ENCODE results near the gene GPR61. TPM values are rescaled to one million over a fixed set of nuclear protein-coding genes. Genes with fewer than 3 reads are reported as not detected.

The GPR61 gene
- total RNA-seq, 2 experiments from 2014 or later: 0.53 TPM; not detected in 1

DNA sequence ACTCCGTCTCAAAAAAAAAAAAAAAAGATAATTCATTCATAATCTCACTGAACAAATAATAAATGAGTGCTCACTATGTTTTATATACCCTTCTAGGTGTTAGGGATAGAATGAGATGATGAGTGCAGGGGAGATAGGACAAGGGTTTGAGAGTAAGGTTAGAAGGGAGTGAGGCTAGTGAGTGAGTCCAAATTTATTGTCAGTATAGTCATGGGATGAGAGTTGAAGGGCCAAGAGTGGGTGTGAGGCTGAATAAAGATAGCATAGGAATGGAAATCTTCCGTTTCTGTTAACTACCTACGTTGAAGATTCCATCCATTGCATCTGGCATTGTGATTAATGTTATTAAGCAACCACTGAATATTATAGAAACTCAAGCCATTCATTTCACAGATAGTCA lies 25.6 kb downstream of the GPR61 start:
- peaks cover 24% of the 10 kb centered on the region for H3K4me1 Mint-ChIP-seq
- no peak overlapping the region for H3K4me3 Mint-ChIP-seq
- no peaks in the 10 kb centered on the region for H3K9me3 Mint-ChIP-seq
- H3K27ac Mint-ChIP-seq: no peak overlapping the region
- POLR2A ChIA-PET: interaction anchor here (0.7 to 1.3 kb wide), 3 partner anchors 14 to 17 kb away, joined by 3 to 5 read pairs (median 4); partner anchors contain the start of gene GNAI3
- H3K27me3 Mint-ChIP-seq: no peaks in the 10 kb centered on the region
- H3K36me3 Mint-ChIP-seq (ENCODE audit: low read depth): peaks cover 8% of the 10 kb centered on the region
- CTCF ChIA-PET: interaction anchor here (0.8 to 1.2 kb wide), 2 partner anchors 17 to 33 kb away, joined by 3 to 4 read pairs; partner anchors contain the start of gene GNAI3
- no peak for DNase-seq

DNA sequence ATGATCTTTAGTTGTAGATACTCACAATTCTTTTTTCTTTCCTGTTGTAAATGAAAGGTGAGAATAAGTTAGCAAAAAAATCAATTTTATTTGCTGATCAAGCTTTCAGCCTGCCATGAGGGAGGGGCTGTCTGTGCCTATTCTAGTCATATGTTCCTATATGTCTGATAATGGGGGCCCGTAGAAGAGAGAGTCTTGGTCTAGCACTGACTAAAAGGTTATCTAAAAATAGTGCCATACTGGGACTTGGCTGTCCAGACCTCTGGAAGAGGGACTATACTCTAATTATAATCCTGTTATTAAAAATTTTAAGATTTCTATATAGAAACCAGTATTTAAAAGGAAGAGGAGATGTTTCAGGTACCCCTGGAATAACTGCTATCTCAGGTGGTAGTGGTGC lies 27.3 kb downstream of the GPR61 start:
- Mint-ChIP-seq H3K27ac (no peak overlapping the region), H3K9me3 (no peaks in the 10 kb centered on the region), H3K36me3 (ENCODE audit: low read depth) (peaks cover 8% of the 10 kb centered on the region), H3K4me3 (no peak overlapping the region), H3K4me1 (peaks cover 18% of the 10 kb centered on the region), H3K27me3 (no peaks in the 10 kb centered on the region)
- POLR2A ChIA-PET: interaction anchor here (1.3 kb wide), 1 partner anchor 19 kb away, joined by 3 read pairs; the partner anchor contains the start of gene GNAI3
- DNase-seq: no peak
- CTCF ChIA-PET: interaction anchor here (1.6 kb wide), 1 partner anchor 35 kb away, joined by 5 read pairs; no protein-coding TSS in a partner anchor

DNA sequence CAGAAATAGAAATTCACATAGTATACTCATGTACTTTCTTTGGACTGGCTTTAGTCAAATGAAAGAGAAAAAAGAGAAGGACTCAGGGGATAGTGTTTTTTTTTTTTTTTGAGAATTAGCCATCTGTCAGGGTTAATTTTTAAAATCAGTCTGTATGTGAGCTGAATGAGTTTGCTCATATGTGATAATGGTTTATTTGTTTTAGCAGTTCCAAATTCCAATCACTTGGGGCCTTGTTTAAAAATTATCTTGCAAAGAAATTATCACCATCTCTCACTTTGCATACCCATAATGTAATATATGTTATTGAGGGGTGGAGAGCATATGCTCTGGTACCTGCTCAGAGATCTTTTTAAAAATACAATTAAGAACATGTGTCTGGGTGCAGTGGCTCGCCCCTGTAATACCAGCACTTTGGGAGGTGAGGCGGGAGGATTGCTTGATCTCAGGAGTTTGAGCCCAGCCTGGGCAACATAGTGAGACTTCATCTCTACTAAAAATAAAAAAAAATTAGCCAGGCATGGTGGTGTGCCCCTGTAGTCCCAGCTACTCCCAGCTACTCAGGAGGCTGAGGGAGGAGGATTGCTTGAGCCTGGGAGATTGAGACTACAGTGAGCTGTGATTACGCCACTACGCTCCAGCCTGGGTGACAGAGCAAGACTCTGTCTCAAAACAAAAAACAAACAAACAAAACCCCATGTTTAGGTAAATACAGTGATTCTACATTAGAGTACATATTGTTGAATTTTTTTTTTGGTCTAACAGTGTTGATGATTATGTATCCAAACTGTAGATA lies 28.4 kb downstream of the GPR61 start:
- H3K27me3 Mint-ChIP-seq: no peaks in the 10 kb centered on the region
- H3K4me3 Mint-ChIP-seq: no peak overlapping the region
- ChIA-PET CTCF (interaction anchor here (1.6 to 2.9 kb wide), 3 partner anchors 19 to 72 kb away, joined by 5 to 12 read pairs (median 8); partner anchors contain the start of gene GNAI3), POLR2A (interaction anchor here (1.3 to 2.3 kb wide), 2 partner anchors 20 kb away, joined by 3 to 11 read pairs; partner anchors contain the start of gene GNAI3)
- no peak overlapping the region for H3K27ac Mint-ChIP-seq
- H3K36me3 Mint-ChIP-seq (ENCODE audit: low read depth): peaks cover 8% of the 10 kb centered on the region
- H3K4me1 Mint-ChIP-seq: peaks cover 24% of the 10 kb centered on the region
- H3K9me3 Mint-ChIP-seq: no peaks in the 10 kb centered on the region
- no peak for DNase-seq

DNA sequence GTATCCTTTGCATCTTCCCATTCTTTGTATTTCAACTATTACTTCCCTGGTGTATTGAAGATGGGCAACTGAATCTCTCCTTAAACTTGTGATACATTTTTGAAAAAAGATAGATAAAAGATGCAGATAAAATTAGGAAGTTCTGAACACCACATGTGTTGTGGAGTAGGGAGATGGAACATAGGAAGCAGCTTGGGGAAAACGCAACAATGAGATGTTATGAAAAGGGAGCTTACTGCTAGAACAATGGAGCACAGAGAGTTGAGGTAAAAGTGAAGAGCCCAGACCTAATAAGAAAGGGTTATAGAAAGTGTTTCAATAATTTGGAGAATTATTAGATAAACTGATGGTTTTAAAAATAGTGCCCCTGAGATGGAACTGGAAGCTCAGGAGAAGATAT lies 29.7 kb downstream of the GPR61 start:
- ChIA-PET CTCF (interaction anchor here (1.7 to 2.9 kb wide), 3 partner anchors 16 to 71 kb away, joined by 3 to 12 read pairs (median 8); partner anchors contain the start of gene GNAI3), POLR2A (interaction anchor here (1.7 to 2.3 kb wide), 2 partner anchors 20 to 21 kb away, joined by 4 to 11 read pairs; partner anchors contain the start of gene GNAI3)
- H3K27me3 Mint-ChIP-seq: no peaks in the 10 kb centered on the region
- no peak for DNase-seq
- no peak overlapping the region for H3K27ac Mint-ChIP-seq
- H3K36me3 Mint-ChIP-seq (ENCODE audit: low read depth): peaks cover 8% of the 10 kb centered on the region
- no peak overlapping the region for H3K4me3 Mint-ChIP-seq
- peaks cover 19% of the 10 kb centered on the region for H3K4me1 Mint-ChIP-seq
- no peaks in the 10 kb centered on the region for H3K9me3 Mint-ChIP-seq

DNA sequence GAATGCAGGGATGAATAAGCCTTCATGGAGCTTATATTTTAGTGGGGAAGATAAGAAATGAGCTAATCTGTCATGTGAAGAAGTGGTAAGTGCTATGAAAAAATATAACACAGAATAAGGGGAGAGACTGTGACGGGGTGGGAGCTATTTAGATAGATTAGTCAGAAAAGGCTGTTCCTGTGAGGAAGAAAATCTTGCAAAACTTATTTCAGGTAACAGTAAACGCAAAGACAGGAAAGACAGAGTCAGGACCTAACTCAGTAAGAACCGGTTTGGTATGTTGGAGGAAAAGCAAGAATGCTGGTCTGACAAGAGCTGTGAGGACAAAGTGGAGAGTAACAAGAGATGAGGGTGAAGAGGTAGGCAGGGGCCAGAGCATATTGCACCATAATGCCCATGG lies 30.7 kb downstream of the GPR61 start:
- H3K27ac Mint-ChIP-seq: no peak overlapping the region
- H3K4me1 Mint-ChIP-seq: peaks cover 16% of the 10 kb centered on the region
- ChIA-PET CTCF (interaction anchor here (1.1 to 2.9 kb wide), 4 partner anchors 15 to 73 kb away, joined by 3 to 12 read pairs (median 6); partner anchors contain the start of gene GNAI3), POLR2A (interaction anchor here (1.7 to 2.3 kb wide), 2 partner anchors 21 to 22 kb away, joined by 4 to 11 read pairs; partner anchors contain the start of gene GNAI3)
- H3K4me3 Mint-ChIP-seq: no peak overlapping the region
- H3K9me3 Mint-ChIP-seq: no peaks in the 10 kb centered on the region
- DNase-seq: no peak
- no peaks in the 10 kb centered on the region for H3K27me3 Mint-ChIP-seq
- peaks cover 10% of the 10 kb centered on the region for H3K36me3 Mint-ChIP-seq (ENCODE audit: low read depth)

DNA sequence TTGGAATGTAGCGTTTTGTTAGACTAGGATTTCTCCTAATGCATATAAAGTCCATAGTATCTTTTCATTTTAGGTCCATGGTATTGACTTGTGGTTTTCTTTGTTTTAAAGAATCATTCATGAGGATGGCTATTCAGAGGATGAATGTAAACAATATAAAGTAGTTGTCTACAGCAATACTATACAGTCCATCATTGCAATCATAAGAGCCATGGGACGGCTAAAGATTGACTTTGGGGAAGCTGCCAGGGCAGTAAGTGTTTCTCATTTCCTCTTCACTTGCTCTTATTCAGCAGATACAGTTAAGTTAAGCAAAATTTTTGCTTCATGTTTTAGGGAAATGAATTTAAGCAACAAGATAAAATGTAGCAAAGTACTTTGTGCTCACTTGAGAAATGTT lies 34.1 kb downstream of the GPR61 start:
- no peak for DNase-seq
- POLR2A ChIA-PET: interaction anchor here (2.7 kb wide), 1 partner anchor 25 kb away, joined by 11 read pairs; the partner anchor contains the start of gene GNAI3
- no peaks in the 10 kb centered on the region for H3K9me3 Mint-ChIP-seq
- H3K36me3 Mint-ChIP-seq (ENCODE audit: low read depth): peaks cover 21% of the 10 kb centered on the region
- no peaks in the 10 kb centered on the region for H3K27me3 Mint-ChIP-seq
- H3K4me1 Mint-ChIP-seq: peaks cover 11% of the 10 kb centered on the region
- no peak overlapping the region for H3K27ac Mint-ChIP-seq
- no peak overlapping the region for H3K4me3 Mint-ChIP-seq
- CTCF ChIA-PET: no interaction called here

DNA sequence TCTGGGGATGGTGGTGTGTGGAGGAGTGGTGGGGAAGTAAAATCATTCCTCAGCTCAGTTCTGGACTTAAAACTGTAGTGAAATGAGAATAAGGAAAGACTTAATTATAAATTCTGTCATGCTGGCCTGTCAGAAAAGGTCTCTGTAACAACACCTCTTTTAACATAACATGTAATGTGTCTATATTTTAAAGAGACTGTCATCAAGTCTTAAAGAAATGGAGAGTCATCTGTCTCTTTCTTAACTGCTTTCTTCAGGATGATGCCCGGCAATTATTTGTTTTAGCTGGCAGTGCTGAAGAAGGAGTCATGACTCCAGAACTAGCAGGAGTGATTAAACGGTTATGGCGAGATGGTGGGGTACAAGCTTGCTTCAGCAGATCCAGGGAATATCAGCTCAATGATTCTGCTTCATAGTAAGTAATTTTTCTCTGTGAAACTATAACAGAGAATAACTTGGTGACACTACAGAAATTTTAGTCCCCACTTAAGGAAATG lies 39.3 kb downstream of the GPR61 start:
- CTCF ChIA-PET: interaction anchor here (1.0 kb wide), 1 partner anchor 61 kb away, joined by 3 read pairs; no protein-coding TSS in a partner anchor
- Mint-ChIP-seq H3K36me3 (ENCODE audit: low read depth) (peaks cover 54% of the 10 kb centered on the region), H3K4me3 (no peak overlapping the region), H3K4me1 (peaks cover 3% of the 10 kb centered on the region), H3K9me3 (no peaks in the 10 kb centered on the region), H3K27me3 (no peaks in the 10 kb centered on the region), H3K27ac (no peak overlapping the region)
- POLR2A ChIA-PET: interaction anchor here (1.2 kb wide), 1 partner anchor 30 kb away, joined by 4 read pairs; no protein-coding TSS in a partner anchor
- no peak for DNase-seq

DNA sequence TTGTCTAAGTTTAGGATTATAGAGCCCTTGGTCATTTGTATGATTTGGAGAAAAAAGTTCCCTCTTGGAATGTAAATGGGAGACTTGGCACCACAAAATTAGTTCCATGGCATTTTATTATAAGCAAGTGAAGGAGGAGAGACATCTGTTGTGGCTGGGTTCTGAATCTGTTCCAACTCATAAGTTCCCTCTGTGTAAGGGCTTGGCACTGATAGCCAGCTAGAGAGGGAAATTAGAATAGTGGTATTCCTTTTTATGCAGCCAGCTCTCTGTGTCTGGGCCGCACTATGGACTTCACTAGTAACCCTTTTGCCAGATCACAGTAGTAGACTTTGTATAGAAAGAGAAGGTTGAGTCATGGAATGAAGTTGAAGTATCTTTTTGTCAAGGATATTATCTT lies 39.8 kb downstream of the GPR61 start:
- Mint-ChIP-seq H3K27ac (no peak overlapping the region), H3K9me3 (no peaks in the 10 kb centered on the region), H3K4me1 (peaks cover 3% of the 10 kb centered on the region), H3K27me3 (no peaks in the 10 kb centered on the region), H3K4me3 (no peak overlapping the region), H3K36me3 (ENCODE audit: low read depth) (peaks cover 55% of the 10 kb centered on the region)
- POLR2A ChIA-PET: interaction anchor here (0.9 to 1.6 kb wide), 2 partner anchors 15 to 30 kb away, joined by 3 to 6 read pairs; no protein-coding TSS in a partner anchor
- no peak for DNase-seq
- CTCF ChIA-PET: interaction anchor here (1.0 to 1.1 kb wide), 2 partner anchors 60 to 405 kb away, joined by 3 read pairs; partner anchors contain the start of gene AHCYL1

DNA sequence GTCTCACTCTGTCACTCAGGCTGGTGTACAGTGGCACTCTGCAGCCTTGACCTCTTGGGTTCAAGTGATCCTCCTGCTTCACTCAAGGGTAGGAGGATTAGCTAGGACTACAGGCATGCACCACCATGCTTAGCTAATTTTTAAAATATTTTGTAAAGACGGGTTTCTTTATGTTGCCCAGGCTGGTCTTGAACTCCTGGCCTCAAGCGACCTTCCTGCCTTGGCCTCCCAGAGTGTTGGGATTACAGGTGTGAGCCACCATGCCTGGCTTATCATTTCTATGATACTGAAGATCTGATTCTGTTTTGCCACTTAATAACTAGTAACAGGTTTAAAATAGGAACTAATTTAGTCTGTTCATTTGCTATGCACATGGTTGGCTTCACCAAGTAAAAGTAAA lies 42.3 kb downstream of the GPR61 start:
- POLR2A ChIA-PET: interaction anchor here (1.3 kb wide), 1 partner anchor 31 kb away, joined by 3 read pairs; no protein-coding TSS in a partner anchor
- Mint-ChIP-seq H3K4me1 (peaks cover 3% of the 10 kb centered on the region), H3K27ac (no peak overlapping the region), H3K4me3 (no peak overlapping the region), H3K36me3 (ENCODE audit: low read depth) (peaks cover 62% of the 10 kb centered on the region), H3K9me3 (no peaks in the 10 kb centered on the region), H3K27me3 (no peaks in the 10 kb centered on the region)
- no peak for DNase-seq
- CTCF ChIA-PET: no interaction called here

DNA sequence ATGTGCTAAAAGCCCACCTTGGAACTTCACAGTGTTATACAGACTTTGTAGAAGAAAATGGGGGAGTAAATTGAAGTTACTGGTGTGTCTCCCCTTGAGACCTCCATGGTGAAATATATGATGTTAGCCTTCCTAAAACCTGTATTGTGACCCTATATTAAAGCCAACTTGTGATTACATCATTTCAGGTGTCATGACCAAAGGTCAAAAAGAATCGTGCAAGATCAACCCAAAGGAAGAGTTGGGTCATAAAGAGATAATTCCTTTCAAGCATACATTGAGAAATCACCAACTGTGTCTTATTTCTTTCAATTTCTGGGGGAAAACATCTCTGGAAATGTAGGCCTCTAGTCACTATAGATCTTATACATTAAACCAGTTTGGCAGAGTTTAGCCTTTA lies 45.1 kb downstream of the GPR61 start:
- no peak for DNase-seq
- Mint-ChIP-seq H3K36me3 (ENCODE audit: low read depth) (peaks cover 72% of the 10 kb centered on the region), H3K4me3 (no peak overlapping the region), H3K27me3 (no peaks in the 10 kb centered on the region), H3K4me1 (no peaks in the 10 kb centered on the region), H3K9me3 (no peaks in the 10 kb centered on the region), H3K27ac (no peak overlapping the region)
- ChIA-PET CTCF (interaction anchor here (1.7 kb wide), 1 partner anchor 56 kb away, joined by 5 read pairs; no protein-coding TSS in a partner anchor), POLR2A (no interaction called here)

DNA sequence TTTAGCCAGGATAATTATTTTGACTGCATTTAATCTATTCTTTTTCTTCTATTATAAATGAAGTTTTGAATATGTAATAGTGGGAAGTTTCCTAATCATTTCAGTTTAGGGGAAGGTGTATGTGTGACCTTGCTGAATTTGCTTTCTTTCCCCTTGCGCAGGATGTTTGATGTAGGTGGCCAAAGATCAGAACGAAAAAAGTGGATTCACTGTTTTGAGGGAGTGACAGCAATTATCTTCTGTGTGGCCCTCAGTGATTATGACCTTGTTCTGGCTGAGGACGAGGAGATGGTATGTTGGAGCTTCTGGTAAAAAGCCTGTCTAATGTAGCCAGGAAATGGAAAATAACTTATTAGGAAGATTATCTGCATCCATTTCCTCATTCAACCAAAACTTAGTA lies 46.4 kb downstream of the GPR61 start:
- no peak overlapping the region for H3K27ac Mint-ChIP-seq
- ChIA-PET CTCF (interaction anchor here (1.0 to 1.7 kb wide), 3 partner anchors 16 to 55 kb away, joined by 3 to 5 read pairs (median 3); no protein-coding TSS in a partner anchor), POLR2A (no interaction called here)
- no peak overlapping the region for H3K4me3 Mint-ChIP-seq
- no peaks in the 10 kb centered on the region for H3K27me3 Mint-ChIP-seq
- peaks cover 69% of the 10 kb centered on the region for H3K36me3 Mint-ChIP-seq (ENCODE audit: low read depth)
- H3K4me1 Mint-ChIP-seq: no peaks in the 10 kb centered on the region
- H3K9me3 Mint-ChIP-seq: no peaks in the 10 kb centered on the region
- no peak for DNase-seq

DNA sequence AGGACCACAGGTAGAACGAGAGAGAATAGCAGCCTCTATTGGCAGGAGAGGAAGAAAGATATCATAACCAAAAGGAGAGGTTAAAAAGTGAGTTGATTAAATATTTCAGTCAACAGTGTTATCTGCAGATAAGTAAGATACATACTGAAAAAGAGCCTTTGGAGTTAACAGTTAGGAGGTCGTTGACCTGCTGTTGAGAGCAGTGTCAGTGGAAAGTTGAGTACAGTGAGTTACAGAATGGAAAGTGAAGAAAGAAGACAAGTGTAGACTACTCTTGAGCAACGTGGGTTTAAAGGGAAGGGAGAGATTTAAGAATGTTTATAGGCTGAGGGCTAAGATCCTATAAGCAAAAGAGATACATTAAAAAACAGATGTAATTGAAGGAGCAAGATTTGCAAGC lies 49.5 kb downstream of the GPR61 start:
- Mint-ChIP-seq H3K9me3 (no peaks in the 10 kb centered on the region), H3K36me3 (ENCODE audit: low read depth) (peaks cover 78% of the 10 kb centered on the region), H3K4me3 (no peak overlapping the region), H3K4me1 (no peaks in the 10 kb centered on the region), H3K27me3 (no peaks in the 10 kb centered on the region), H3K27ac (no peak overlapping the region)
- POLR2A ChIA-PET: no interaction called here
- CTCF ChIA-PET: no interaction called here
- no peak for DNase-seq

DNA sequence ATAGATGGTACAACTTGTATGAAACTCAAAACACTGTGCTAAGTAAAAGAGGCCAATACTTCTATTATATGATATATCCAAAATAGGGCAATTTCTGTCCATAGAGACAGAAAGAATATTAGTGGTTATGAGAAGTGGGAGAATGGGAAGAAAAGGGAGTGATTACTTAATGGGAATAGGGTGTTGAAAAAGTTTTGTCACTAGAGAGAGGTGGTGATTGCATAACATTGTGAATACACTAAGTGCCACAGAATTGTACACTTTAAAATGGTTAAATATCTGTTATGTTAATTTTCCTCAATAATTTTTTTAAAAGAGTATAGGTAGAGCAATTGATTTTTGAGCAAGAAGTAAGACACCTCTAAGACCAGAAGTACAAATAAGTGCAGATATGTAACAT lies 50.0 kb downstream of the GPR61 start:
- Mint-ChIP-seq H3K27me3 (no peaks in the 10 kb centered on the region), H3K9me3 (no peaks in the 10 kb centered on the region), H3K27ac (no peak overlapping the region), H3K4me3 (no peak overlapping the region), H3K36me3 (ENCODE audit: low read depth) (peaks cover 78% of the 10 kb centered on the region), H3K4me1 (no peaks in the 10 kb centered on the region)
- no peak for DNase-seq
- CTCF ChIA-PET: no interaction called here
- POLR2A ChIA-PET: interaction anchor here (1.1 kb wide), 1 partner anchor 41 kb away, joined by 3 read pairs; the partner anchor contains the start of gene GNAI3

Data from activated CD4-positive, alpha-beta memory T cell treated with anti-CD3 and anti-CD28 coated beads, Interleukin-2, amount 10 ng/mL, durations not matched to agents 7 days and 5 days (primary cell).